SHP77 treated with DMSO at 0.1 percent for 48 hours (cell line): ENCODE data around the gene CMC2.

Source experiments
- DNase-seq: peaks from one replicate; lab custom pipeline; 2025; lab: John Stamatoyannopoulos, UW

The CMC2 gene

DNA sequence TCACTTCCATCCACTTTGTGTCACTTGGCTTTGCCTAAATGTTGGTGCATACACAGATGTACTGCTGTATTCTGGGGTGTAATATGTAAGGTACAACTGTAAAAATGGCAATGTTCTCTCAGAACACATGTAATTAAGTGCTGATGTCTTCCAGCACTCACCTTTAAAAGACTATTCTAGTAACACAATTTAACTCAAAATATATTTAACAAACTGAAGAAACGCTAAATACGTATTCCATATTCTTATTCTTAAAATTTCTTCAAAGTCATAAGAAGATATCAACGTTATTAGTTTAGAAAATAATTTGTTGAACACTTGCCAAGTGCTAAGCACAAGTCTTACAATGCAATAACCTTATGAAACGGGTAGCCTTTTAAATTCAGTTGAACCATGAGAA, 3.6 kb downstream of the CMC2 start:
- no peak for DNase-seq

DNA sequence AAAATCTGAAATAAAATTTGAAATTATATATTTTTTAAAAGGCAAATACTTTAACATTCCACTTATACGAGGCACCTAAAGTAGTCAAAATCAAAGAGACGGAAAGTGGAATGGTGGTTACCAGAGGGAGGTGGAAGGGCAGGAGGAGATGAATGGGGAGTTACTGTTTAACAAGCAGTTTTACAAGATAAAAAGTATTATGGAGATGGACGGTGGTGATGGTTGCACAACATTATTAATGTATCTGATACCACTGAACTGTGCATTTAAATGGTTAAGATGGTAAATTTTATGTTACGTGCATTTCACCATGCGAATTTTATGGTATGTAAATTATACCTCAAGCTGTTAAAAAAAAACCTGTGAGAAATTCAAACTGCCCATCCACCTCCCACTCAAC, 5.4 kb downstream of the CMC2 start:
- DNase-seq: no peak

DNA sequence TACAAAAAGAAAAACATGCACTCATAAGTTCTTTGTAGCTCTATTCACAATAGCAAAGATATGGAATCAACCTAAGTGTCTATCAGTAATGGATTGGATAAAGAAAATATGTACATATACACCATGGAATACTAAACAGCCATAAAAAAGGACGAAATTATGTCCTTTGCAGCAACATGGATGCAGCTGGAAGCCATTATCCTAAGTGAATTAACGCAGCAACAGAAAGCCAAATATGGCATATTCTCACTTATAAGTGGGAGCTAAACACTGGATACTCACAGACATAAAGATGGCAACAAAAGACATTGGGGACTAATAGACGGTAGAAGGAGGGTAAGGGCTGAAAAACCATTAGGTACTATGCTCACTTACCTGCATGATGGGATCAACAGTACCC, 5.8 kb downstream of the CMC2 start:
- DNase-seq: no peak

GRCh38 chr16:80997964-80998620, 8.6 kb downstream of the CMC2 start:
- DNase-seq: no peak

GRCh38 chr16:80997139-80997798, 9.4 kb downstream of the CMC2 start:
- DNase-seq: no peak

GRCh38 chr16:80996688-80997138, 10.0 kb downstream of the CMC2 start:
- no peak for DNase-seq

GRCh38 chr16:80994451-80994850, 12.2 kb downstream of the CMC2 start:
- no peak for DNase-seq

DNA sequence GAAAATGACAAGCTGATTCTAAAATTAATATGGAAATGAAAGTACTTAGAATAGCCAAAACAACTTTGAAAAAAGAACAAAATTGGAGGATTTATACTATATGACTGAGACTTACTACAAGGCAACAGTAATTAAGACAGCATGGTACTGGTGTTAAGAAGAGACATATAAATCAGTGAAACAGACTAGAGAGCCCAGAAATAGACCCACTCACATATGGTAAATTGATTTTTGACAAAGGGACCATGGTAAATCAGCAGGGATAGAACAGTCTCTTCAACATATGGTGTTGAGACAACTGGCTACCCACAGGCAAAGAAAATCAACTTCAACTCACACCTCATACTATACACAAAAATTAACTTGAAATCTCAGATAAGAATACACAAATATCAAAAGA, 12.9 kb downstream of the CMC2 start:
- no peak for DNase-seq

DNA sequence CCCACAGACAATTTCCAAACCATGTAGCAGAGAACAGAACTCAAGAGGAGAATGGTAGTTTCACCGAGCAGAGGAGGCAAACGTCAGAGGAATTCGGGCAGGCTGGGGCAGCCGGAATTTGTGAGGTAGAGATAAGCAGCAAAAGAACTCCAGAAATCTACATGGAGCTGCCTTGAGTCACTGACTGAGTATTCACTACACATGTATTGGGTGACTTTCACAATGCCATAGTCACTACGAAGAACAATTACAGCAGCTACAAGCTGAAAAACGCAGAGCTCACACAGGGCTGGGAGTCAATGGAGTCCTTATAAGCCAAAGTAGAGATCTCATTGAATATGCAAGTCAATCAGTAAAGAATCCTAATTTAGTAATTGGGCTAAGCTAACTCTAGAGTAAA, 13.4 kb downstream of the CMC2 start:
- DNase-seq: no peak

DNA sequence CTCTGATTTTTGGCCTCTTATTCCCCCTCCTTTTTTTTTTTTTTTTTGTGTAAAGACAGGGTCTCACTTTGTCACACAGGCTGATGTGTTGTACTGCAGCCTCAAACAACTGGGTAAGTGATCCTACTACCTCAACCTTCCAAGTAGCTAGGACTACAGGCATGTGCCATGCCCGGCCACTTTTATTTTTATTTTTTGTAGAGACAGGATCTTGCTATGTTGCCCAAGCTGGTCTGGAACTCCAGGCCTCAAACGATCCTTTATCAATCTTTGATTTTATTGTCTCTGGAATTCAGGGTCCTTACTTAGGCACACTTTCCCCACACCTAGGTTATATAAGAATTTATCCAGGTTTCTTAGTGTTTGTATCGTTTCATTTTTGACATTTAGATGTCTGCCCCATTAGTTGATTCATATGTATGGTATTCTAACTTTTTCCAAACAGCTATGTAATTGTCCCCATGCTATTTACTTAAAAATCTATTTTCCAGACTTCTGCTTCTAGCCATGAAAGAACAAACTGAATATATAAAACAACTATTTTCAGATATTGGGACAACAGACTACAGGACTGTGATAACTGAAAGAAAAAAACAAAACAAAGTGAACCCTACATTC, 13.9 kb downstream of the CMC2 start:
- DNase-seq: no peak

DNA sequence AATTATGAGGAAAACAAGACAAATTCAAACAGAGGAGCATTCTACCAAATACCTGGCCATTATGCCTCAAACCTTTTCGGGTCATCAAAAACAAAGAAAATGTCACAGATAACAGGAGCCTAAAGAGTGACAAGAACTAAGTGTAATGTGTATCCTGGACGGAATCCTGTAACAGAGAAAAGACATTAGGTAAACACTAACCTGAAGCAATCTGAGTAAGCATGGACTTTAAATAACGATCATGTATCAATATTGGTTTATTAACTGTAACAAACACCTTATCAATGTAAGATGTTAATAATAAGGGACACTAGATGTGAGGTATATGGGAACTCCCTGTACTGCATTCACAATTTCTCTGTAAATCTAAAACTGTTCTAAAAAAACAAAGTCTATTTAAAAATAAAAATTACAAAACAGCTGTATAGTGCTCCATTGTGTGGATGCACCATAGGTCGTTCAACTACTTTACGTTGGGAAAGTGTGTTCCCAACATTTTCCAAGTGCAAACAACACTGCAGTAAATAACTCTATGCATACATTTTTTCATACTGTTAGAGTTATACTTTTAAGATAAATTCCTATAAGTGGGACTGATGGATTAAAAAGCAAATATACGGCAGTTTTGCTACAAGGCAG, 14.8 kb downstream of the CMC2 start:
- no peak for DNase-seq

DNA sequence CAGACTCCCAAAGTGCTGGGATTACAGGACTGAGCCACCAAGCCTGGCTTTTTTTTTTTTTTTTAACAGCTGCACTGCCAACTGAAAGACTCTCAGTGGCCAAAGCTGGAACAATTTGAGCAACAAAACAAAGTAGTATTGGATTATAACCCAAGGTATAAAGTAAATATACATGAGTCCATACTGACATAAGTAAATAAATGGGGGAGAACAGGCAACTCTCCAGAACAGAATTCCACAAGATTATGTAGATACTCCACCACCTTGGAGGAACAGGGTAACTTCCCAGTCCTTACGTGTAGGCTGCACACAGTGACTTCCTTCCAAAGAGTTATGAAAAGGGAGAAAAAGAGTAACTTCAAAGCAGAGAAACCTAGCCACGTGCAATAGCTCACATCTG, 15.7 kb downstream of the CMC2 start:
- no peak for DNase-seq

DNA sequence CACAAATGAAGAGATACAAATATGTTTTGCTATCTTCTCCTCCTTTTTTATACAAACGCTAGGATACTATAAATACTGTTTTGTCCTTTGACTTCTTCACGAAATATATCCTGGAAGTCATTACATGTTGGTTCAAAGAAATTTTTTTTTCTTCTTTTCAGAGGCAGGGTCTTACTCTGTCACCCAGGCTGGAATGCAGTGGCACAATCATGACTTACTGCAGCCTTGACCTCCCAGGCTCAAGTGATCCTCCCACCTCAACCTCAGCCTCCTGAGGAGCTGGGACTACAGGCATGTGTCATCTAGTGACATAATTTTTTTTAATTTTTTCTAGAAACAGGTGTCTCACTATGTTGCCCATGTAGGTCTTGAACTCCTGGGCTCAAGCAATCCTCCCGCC, 16.1 kb downstream of the CMC2 start:
- DNase-seq: no peak

DNA sequence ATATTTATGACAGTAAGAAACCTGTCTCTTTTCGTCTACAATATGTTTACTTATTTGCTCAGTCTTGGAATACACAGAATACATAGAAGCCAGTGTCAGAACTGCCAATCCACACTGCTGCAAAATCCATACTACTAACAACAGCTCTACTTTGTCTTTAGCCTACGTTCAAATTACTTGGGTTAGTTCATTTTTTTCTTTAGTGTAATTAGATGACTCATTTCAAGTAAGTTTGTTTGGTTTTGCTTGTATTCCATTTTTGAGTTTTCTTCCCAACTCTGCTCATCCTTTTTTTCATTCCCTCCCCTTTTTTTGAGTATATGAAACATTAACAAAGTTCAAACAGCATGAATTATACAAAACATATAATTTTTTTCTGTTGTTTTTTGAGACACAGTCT, 16.9 kb downstream of the CMC2 start:
- no peak for DNase-seq

DNA sequence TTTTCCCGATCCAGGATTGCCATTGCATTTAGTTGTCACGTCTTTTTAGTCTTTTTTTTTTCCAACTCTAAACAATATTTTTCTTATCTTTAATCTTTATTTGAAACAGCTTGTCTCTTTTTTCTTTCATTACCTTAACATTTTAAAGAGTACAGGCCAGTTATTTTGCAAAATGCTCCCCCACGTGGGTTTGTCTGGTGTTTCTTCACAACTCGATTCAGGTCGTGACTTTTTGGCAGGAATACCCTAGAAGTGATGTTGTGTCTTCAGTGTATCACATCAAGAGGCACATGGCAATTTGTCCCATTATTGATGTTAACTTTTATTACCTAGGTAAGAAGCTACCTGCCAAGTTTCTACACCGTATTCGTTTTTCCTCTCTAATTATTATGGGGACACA, 17.9 kb downstream of the CMC2 start:
- no peak for DNase-seq

DNA sequence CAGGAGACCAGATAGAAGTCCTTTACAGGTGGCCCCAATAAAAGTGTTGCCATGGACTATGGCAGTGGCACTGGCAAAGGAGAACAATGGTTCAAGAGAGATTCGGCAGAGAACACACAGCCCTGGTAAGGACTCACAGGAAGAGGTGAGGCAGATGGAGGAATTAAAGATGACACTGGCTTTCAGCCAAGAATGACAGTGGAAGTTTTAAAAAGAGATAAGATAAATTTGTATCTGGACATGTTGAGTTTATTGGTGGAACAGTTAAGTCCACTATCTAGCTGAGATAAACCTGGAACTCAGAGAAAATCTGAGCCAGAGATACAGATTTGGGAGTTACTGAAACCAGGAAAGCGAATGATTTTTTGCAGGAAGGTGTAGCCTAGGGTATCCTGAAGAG, 20.1 kb downstream of the CMC2 start:
- DNase-seq: no peak

GRCh38 chr16:80985611-80986010, 21.1 kb downstream of the CMC2 start:
- no peak for DNase-seq

- DNase-seq: no peak
Observed at GRCh38 chr16:80984124-80984892, 22.4 kb downstream of the CMC2 start.

GRCh38 chr16:80982646-80983045, 24.0 kb downstream of the CMC2 start:
- no peak for DNase-seq

GRCh38 chr16:80981103-80981502, 25.6 kb downstream of the CMC2 start:
- no peak for DNase-seq

- DNase-seq: no peak
Observed at GRCh38 chr16:80976946-80977345, 29.7 kb downstream of the CMC2 start.

- DNase-seq: no peak
Observed at GRCh38 chr16:80974649-80975376, 31.9 kb downstream of the CMC2 start.
